H1 (cell line): Measurements from ENCODE around the gene SERP1. TPM values are rescaled to one million over a fixed set of nuclear protein-coding genes. Genes with fewer than 3 reads are reported as not detected.

Source experiments
- CTCF ChIA-PET: fragments of 300-600 bp; sonication (Branson Sonifier 250); formaldehyde crosslinking; loops from one replicate; lab custom pipeline; 2021; ENCODE audit not compliant: partially characterized antibody; lab: Charles Lee
- POLR2A ChIA-PET: fragments of 300-600 bp; sonication (Branson Sonifier 250); formaldehyde crosslinking; loops from one replicate; lab custom pipeline; 2021; ENCODE audit warnings: inconsistent platforms; ENCODE audit not compliant: partially characterized antibody; lab: Charles Lee
- DNase-seq, 2 experiments: peaks; one replicate each; pipeline versions ENCODE4 v3.0.0 to v3.0.0-alpha.2; 2010 to 2022; ENCODE audit warnings: low spot score in 2 of 2, low read depth in 1 of 2, mixed read lengths in 1 of 2
- FAIRE-seq: peaks from 2 replicates; lab custom pipeline; 2011; peaks lifted over from hg19 to GRCh38; lab: Jason Lieb, UNC
- H2AFZ ChIP-seq: 2 replicates; pipeline ENCODE4 v1.8.1; 2012; ENCODE audit warnings: low read length, inconsistent platforms
- H2AK5ac ChIP-seq: 2 replicates; pipeline ENCODE4 v1.6.1; 2013; ENCODE audit warnings: low read depth, low read length
- H2BK120ac ChIP-seq: replicated peaks from 2 replicates; pipeline ENCODE3; 2013; ENCODE audit warnings: low read depth, low read length, inconsistent platforms
- H2BK12ac ChIP-seq: 2 replicates; pipeline ENCODE4 v1.6.1; 2013; ENCODE audit warnings: low read depth, low read length
- H2BK15ac ChIP-seq: 2 replicates; pipeline ENCODE4 v1.6.1; 2013; ENCODE audit warnings: low read length
- H2BK20ac ChIP-seq: 2 replicates; pipeline ENCODE4 v1.6.1; 2013; ENCODE audit warnings: low read length
- H2BK5ac ChIP-seq: 2 replicates; pipeline ENCODE4 v1.6.1; 2013; ENCODE audit warnings: low read depth, low read length
- H3K14ac ChIP-seq: 2 replicates; pipeline ENCODE4 v1.6.1; 2013; ENCODE audit warnings: inconsistent platforms; ENCODE audit not compliant: insufficient read length
- H3K18ac ChIP-seq: 2 replicates; pipeline ENCODE4 v1.6.1; 2013; ENCODE audit warnings: low read length; ENCODE audit errors: extremely low read depth
- H3K23ac ChIP-seq: 2 replicates; pipeline ENCODE4 v1.6.1; 2013; ENCODE audit warnings: inconsistent platforms; ENCODE audit not compliant: insufficient read length
- H3K23me2 ChIP-seq: 2 replicates; pipeline ENCODE4 v1.6.1; 2013; ENCODE audit warnings: low read depth, low read length
- H3K27ac ChIP-seq: 2 replicates; pipeline ENCODE4 v1.6.1; 2011; ENCODE audit warnings: low read depth, low read length, inconsistent platforms
- H3K27me3 ChIP-seq, 4 experiments: replicated peaks in 1 of 4; 1 replicate in 1 of 4; 2 replicates in 3 of 4; pipeline versions ENCODE4 v1.6.1 to v1.8.1; 2011 to 2013; ENCODE audit warnings: low read length in 3 of 4, mild to moderate bottlenecking in 3 of 4, inconsistent platforms in 2 of 4, mixed read lengths in 2 of 4, moderate library complexity in 1 of 4; ENCODE audit not compliant: control insufficient read depth in 3 of 4, insufficient read depth in 3 of 4; ENCODE audit errors: extremely low read depth in 1 of 4
- H3K36me3 ChIP-seq, 4 experiments: 2 replicates each; pipeline versions ENCODE4 v1.6.1 to v1.8.1; 2011 to 2013; ENCODE audit warnings: mild to moderate bottlenecking in 4 of 4, low read length in 3 of 4, moderate library complexity in 2 of 4, control low read depth in 1 of 4, inconsistent platforms in 1 of 4; ENCODE audit not compliant: insufficient read depth in 4 of 4, control insufficient read depth in 2 of 4
- H3K4ac ChIP-seq: replicated peaks from 2 replicates; pipeline ENCODE3; 2013; ENCODE audit warnings: low read length, low read depth, mixed read lengths, inconsistent platforms; ENCODE audit not compliant: insufficient read length
- H3K4me1 ChIP-seq, 4 experiments: replicated peaks in 1 of 4; 1 replicate in 1 of 4; 2 replicates in 3 of 4; pipeline versions ENCODE4 v1.6.1 to v1.8.1; 2011 to 2013; ENCODE audit warnings: low read length in 3 of 4, inconsistent platforms in 2 of 4, mixed read lengths in 1 of 4; ENCODE audit not compliant: insufficient read depth in 4 of 4, control insufficient read depth in 3 of 4
- H3K4me2 ChIP-seq, 2 experiments: 2 replicates each; pipeline versions ENCODE4 v1.6.1 to v1.8.1; 2011 to 2013; ENCODE audit warnings: low read depth in 2 of 2, low read length in 2 of 2, control low read depth in 1 of 2, inconsistent platforms in 1 of 2, mild to moderate bottlenecking in 1 of 2; ENCODE audit not compliant: insufficient read depth in 1 of 2
- H3K4me3 ChIP-seq, 4 experiments: fragments of 200-600, 300-600 bp in 1 of 4; sonication (generic), shearing (Covaris generic), sonication (Bioruptor Twin) in 1 of 4; 2 replicates each; pipeline versions ENCODE4 v1.5.1 to v1.8.1; 2011 to 2016; ENCODE audit warnings: low read length in 4 of 4, low read depth in 3 of 4, control low read depth in 2 of 4, inconsistent platforms in 2 of 4, mild to moderate bottlenecking in 2 of 4, mixed read lengths in 1 of 4, moderate library complexity in 1 of 4; ENCODE audit not compliant: insufficient read depth in 2 of 4; ENCODE audit errors: extremely low read depth in 1 of 4
- H3K56ac ChIP-seq: replicated peaks from 2 replicates; pipeline ENCODE3; 2013; ENCODE audit warnings: low read depth, mild to moderate bottlenecking, mixed read lengths, low read length, inconsistent platforms; ENCODE audit not compliant: insufficient read length
- H3K79me1 ChIP-seq: 2 replicates; pipeline ENCODE4 v1.6.1; 2013; ENCODE audit warnings: low read depth, low read length, control low read depth
- H3K79me2 ChIP-seq, 2 experiments: 2 replicates each; pipeline versions ENCODE4 v1.6.1 to v1.8.1; 2012 to 2013; ENCODE audit warnings: low read length in 2 of 2, mild to moderate bottlenecking in 2 of 2, inconsistent platforms in 1 of 2; ENCODE audit not compliant: insufficient read depth in 2 of 2, control insufficient read depth in 1 of 2
- H3K9ac ChIP-seq, 4 experiments: replicated peaks in 1 of 4; 1 replicate in 1 of 4; 2 replicates in 3 of 4; pipeline versions ENCODE4 v1.6.1 to v1.8.1; 2011 to 2013; ENCODE audit warnings: low read depth in 3 of 4, low read length in 3 of 4, control low read depth in 2 of 4, mild to moderate bottlenecking in 2 of 4, moderate library complexity in 2 of 4, inconsistent platforms in 1 of 4; ENCODE audit errors: extremely low read depth in 1 of 4
- H3K9me3 ChIP-seq, 2 experiments: 2 replicates each; pipeline versions ENCODE4 v1.6.1 to v1.8.1; 2012 to 2013; ENCODE audit warnings: mild to moderate bottlenecking in 2 of 2, moderate library complexity in 2 of 2, control low read depth in 1 of 2, inconsistent platforms in 1 of 2, low read depth in 1 of 2, low read length in 1 of 2, mixed read lengths in 1 of 2; ENCODE audit not compliant: insufficient read depth in 2 of 2
- H4K20me1 ChIP-seq, 2 experiments: replicated peaks in 1 of 2; 2 replicates each; pipeline versions ENCODE3 to v1.8.1; 2011 to 2013; ENCODE audit warnings: inconsistent platforms in 2 of 2, low read length in 2 of 2, mild to moderate bottlenecking in 1 of 2; ENCODE audit not compliant: insufficient read depth in 2 of 2, control insufficient read depth in 1 of 2
- H4K5ac ChIP-seq: 2 replicates; pipeline ENCODE4 v1.6.1; 2013; ENCODE audit warnings: low read length, low read depth, mixed read lengths, inconsistent platforms; ENCODE audit not compliant: insufficient read length
- H4K8ac ChIP-seq: 2 replicates; pipeline ENCODE4 v1.8.0; 2013; ENCODE audit warnings: mild to moderate bottlenecking, moderate library complexity, low read length, inconsistent platforms; ENCODE audit not compliant: insufficient read depth; ENCODE audit errors: extremely low read depth
- H4K91ac ChIP-seq: replicated peaks from 2 replicates; pipeline ENCODE3; 2013; ENCODE audit warnings: low read length, mixed read lengths, inconsistent platforms; ENCODE audit not compliant: insufficient read length
- ASH2L ChIP-seq: fragments of 200-600, 300-600 bp; sonication (generic); IDR thresholded peaks from one replicate; pipeline ENCODE4 v1.7.1; 2017; ENCODE audit warnings: low read length
- BCL11A ChIP-seq, 2 experiments: IDR thresholded peaks; one replicate each; pipeline ENCODE4 v1.6.1; 2011; ENCODE audit warnings: low read depth in 2 of 2, low read length in 2 of 2, mild to moderate bottlenecking in 2 of 2
- CREB1 ChIP-seq: IDR thresholded peaks from 2 replicates; pipeline ENCODE4 v1.6.1; 2012; ENCODE audit warnings: inconsistent platforms
- KDM4A ChIP-seq: IDR thresholded peaks from one replicate; pipeline ENCODE4 v1.7.1; 2012; ENCODE audit warnings: low read depth, mild to moderate bottlenecking, moderate library complexity, low read length, inconsistent platforms; ENCODE audit not compliant: severe bottlenecking
- MAX ChIP-seq: IDR thresholded peaks from 2 replicates; pipeline ENCODE4 v1.6.1; 2012; ENCODE audit warnings: inconsistent platforms
- NRF1 ChIP-seq: IDR thresholded peaks from 2 replicates; pipeline ENCODE4 v1.6.1; 2011; ENCODE audit warnings: mild to moderate bottlenecking, low read depth, low read length, improper control_type of control experiment
- POLR2AphosphoS5 ChIP-seq: IDR thresholded peaks from 2 replicates; pipeline ENCODE4 v1.6.1; 2011; ENCODE audit warnings: low read depth, low read length
- RAD21 ChIP-seq, 2 experiments: IDR thresholded peaks in 1 of 2; conservative IDR thresholded peaks in 1 of 2; 2 replicates each; pipeline ENCODE4 v1.6.1; 2011; ENCODE audit warnings: low read depth in 2 of 2, low read length in 2 of 2, improper control_type of control experiment in 1 of 2, inconsistent platforms in 1 of 2, mild to moderate bottlenecking in 1 of 2, moderate library complexity in 1 of 2
- RBBP5 ChIP-seq: IDR thresholded peaks from 2 replicates; pipeline ENCODE4 v1.7.1; 2012; ENCODE audit warnings: low read depth, mild to moderate bottlenecking, inconsistent platforms, low read length, moderate library complexity, borderline replicate concordance
- RFX5 ChIP-seq: IDR thresholded peaks from 2 replicates; pipeline ENCODE4 v1.6.1; 2011; ENCODE audit warnings: low read depth, low read length, improper control_type of control experiment, borderline replicate concordance
- TAF7 ChIP-seq: optimal IDR thresholded peaks from 2 replicates; pipeline ENCODE3; 2011; ENCODE audit warnings: low read depth, mild to moderate bottlenecking, inconsistent platforms, low read length, moderate library complexity, borderline replicate concordance
- TCF12 ChIP-seq: IDR thresholded peaks from 2 replicates; pipeline ENCODE4 v1.6.1; 2011; ENCODE audit warnings: low read depth, mild to moderate bottlenecking, low read length
- WGBS, 2 experiments: shearing (Covaris generic) in 1 of 2; methylation state at CpG; one replicate each; pipeline versions ENCODE4 v1.1.6 to v1.1.7; 2013 to 2015; ENCODE audit warnings: low lambda C conversion rate in 2 of 2, mixed read lengths in 2 of 2, inconsistent platforms in 1 of 2, low coverage in 1 of 2, missing lambda C conversion rate in 1 of 2; ENCODE audit not compliant: insufficient replicate concordance in 2 of 2, insufficient coverage in 1 of 2, insufficient read length in 1 of 2; ENCODE audit errors: extremely low coverage in 1 of 2, missing lambda C conversion rate in 1 of 2; 5-methylcytosine and 5-hydroxymethylcytosine counted together
- polyA plus RNA-seq, 7 experiments: library from polyadenylated mRNA; depleted of rRNA in 3 of 7; stranded (reverse) in 5 of 7; unstranded in 2 of 7; fragments of >200 nt in 5 of 7; fragments of 200-250 nt in 2 of 7; gene quantifications; 1 replicate in 5 of 7; 2 replicates in 1 of 7; 4 replicates in 1 of 7; pipeline versions ENCODE4 v1.2.1 to v1.2.3, GENCODE V29; 2011 to 2013; ENCODE audit warnings: missing spikeins in 2 of 7, mixed read lengths in 2 of 7
- total RNA-seq: library from RNA; stranded (reverse); fragmentation: NEBNext Ultra II Directional; extraction: Animal tissue kit (Norgen Biotek cat#: 25700); gene quantifications from 2 replicates; pipeline ENCODE4 v1.2.1, GENCODE V29; 2021

The SERP1 gene
- total and polyA plus RNA-seq, 2 of the 8 experiments (the other 6 are each of a cell fraction or from before 2014, with no cell fraction given): 90.3 to 98.2 TPM

- Histone ChIP-seq H3K79me2 (no peaks in the 10 kb centered on the region), H4K20me1 (peaks cover 0 to 3% of the 10 kb centered on the region in 2 experiments), H3K56ac (no peak overlapping the region), H3K4me1 (no peaks in the 10 kb centered on the region), H2BK5ac (no peak overlapping the region), H2BK15ac (no peak overlapping the region), H3K36me3 (peaks cover 4 to 62% (median 38%) of the 10 kb centered on the region in 4 experiments; a peak in 6 of 8 replicates), H3K14ac (no peak overlapping the region), H3K79me1 (no peaks in the 10 kb centered on the region; the same call in 1 of the 2 replicates)
- no peak for TF ChIP-seq RAD21 (IDR thresholded peaks at IDR 0.05 in 1 of 2, conservative IDR thresholded peaks at IDR 0.05 in 1 of 2; ENCODE audit: low read depth in 2 of 2, low read length in 2 of 2)
- no peak for TF ChIP-seq KDM4A
- no peak for TF ChIP-seq ASH2L
- TF ChIP-seq TCF12: no peak
- no peak for TF ChIP-seq TAF7
- TF ChIP-seq RFX5: no peak
- no peak for TF ChIP-seq BCL11A (IDR thresholded peaks at IDR 0.05; ENCODE audit: low read depth in 2 of 2, low read length in 2 of 2)
- no peak for TF ChIP-seq MAX
- no peak for TF ChIP-seq CREB1
- no peak for TF ChIP-seq RBBP5
- no peak for TF ChIP-seq NRF1
- TF ChIP-seq POLR2AphosphoS5: no peak
- TF ChIP-seq, all 59 proteins: peak for 0
- H2BK120ac ChIP-seq: no peak overlapping the region
- no peak overlapping the region for H4K8ac ChIP-seq
- no peak overlapping the region for H2AFZ ChIP-seq
- H2BK12ac ChIP-seq: no peak overlapping the region
- DNase-seq (no peak), FAIRE-seq (no peak)
- H3K18ac ChIP-seq: no peak overlapping the region
- H3K27me3 ChIP-seq: no peaks in the 10 kb centered on the region
- no peaks in the 10 kb centered on the region for H3K23me2 ChIP-seq
- no peak overlapping the region for H2BK20ac ChIP-seq
- H3K9me3 ChIP-seq: no peaks in the 10 kb centered on the region
- POLR2A ChIA-PET: no interaction called here
- H3K4me2 ChIP-seq: no peak overlapping the region
- H3K27ac ChIP-seq: no peak overlapping the region
- CTCF ChIA-PET: interaction anchor here (1.2 to 1.7 kb wide), 2 partner anchors 9 to 10 kb away, joined by 3 read pairs; no protein-coding TSS in a partner anchor
- no peak overlapping the region for H3K23ac ChIP-seq
- H3K9ac ChIP-seq: no peak overlapping the region
- no peak overlapping the region for H3K4ac ChIP-seq
- H3K4me3 ChIP-seq: no peak overlapping the region
- no peak overlapping the region for H4K91ac ChIP-seq
- H4K5ac ChIP-seq: no peak overlapping the region
- WGBS, 2 experiments: 97% methylated on average over 2 of the region's 2 CpGs; no CpG with 5 or more reads in 1 of the 2 experiments
- no peak overlapping the region for H2AK5ac ChIP-seq
These were observed 36.3 kb upstream of the SERP1 start for GRCh38 chr3:150582620-150583019.
